Mucosa of stomach (tissue), 1 donor: ENCODE results near the gene LRRC41.
"Not testable (repeated sequence)": the region's sequence is repeated elsewhere in the genome, so short reads cannot be mapped to it uniquely, and the experiment has no call there.

ENCODE experiments used
- H3K27me3 ChIP-seq: one replicate; pipeline ENCODE4 v1.7.0; 2013; ENCODE audit warnings: mild to moderate bottlenecking, low read length; ENCODE audit not compliant: control insufficient read depth, insufficient read depth
- H3K36me3 ChIP-seq: one replicate; pipeline ENCODE4 v1.7.0; 2013; ENCODE audit warnings: low read length; ENCODE audit not compliant: control insufficient read depth, insufficient read depth
- H3K4me1 ChIP-seq: one replicate; pipeline ENCODE4 v1.7.0; 2013; ENCODE audit warnings: mild to moderate bottlenecking, low read length; ENCODE audit not compliant: control insufficient read depth, insufficient read depth
- H3K4me3 ChIP-seq: one replicate; pipeline ENCODE4 v1.7.0; 2013; ENCODE audit warnings: low read length
- H3K9ac ChIP-seq: one replicate; pipeline ENCODE4 v1.7.0; 2013; ENCODE audit warnings: mild to moderate bottlenecking, low read length, moderate library complexity
- H3K9me3 ChIP-seq: one replicate; pipeline ENCODE4 v1.7.0; 2013; ENCODE audit warnings: mild to moderate bottlenecking, low read length, moderate library complexity; ENCODE audit not compliant: control insufficient read depth
- donor health status: Pancreatic carcinoma.

The LRRC41 gene

GRCh38 chr1:46246136-46246535 is 57.3 kb downstream of the LRRC41 start:
- not testable (repeated sequence) for H3K9me3 ChIP-seq, H3K27me3 ChIP-seq, H3K9ac ChIP-seq, H3K36me3 ChIP-seq, H3K4me3 ChIP-seq
- peaks cover 11% of the 10 kb centered on the region for H3K4me1 ChIP-seq

- Histone ChIP-seq H3K4me3 (no peak overlapping the region), H3K9me3 (no peaks in the 10 kb centered on the region), H3K27me3 (no peaks in the 10 kb centered on the region), H3K4me1 (peaks cover 11% of the 10 kb centered on the region), H3K36me3 (no peaks in the 10 kb centered on the region), H3K9ac (no peak overlapping the region)
Observed at GRCh38 chr1:46244656-46245371, 58.6 kb downstream of the LRRC41 start.

- H3K9ac ChIP-seq, H3K27me3 ChIP-seq, H3K9me3 ChIP-seq, H3K36me3 ChIP-seq, H3K4me3 ChIP-seq: not testable (repeated sequence)
- peaks cover 11% of the 10 kb centered on the region for H3K4me1 ChIP-seq
Observed at GRCh38 chr1:46243831-46244230, 59.6 kb downstream of the LRRC41 start.

- no peak overlapping the region for H3K4me3 ChIP-seq
- H3K9me3 ChIP-seq, result no peaks in the 10 kb centered on the region
- peaks cover 7% of the 10 kb centered on the region for H3K4me1 ChIP-seq
- no peaks in the 10 kb centered on the region for H3K36me3 ChIP-seq
- no peaks in the 10 kb centered on the region for H3K27me3 ChIP-seq
- H3K9ac ChIP-seq, result no peak overlapping the region
Observed at GRCh38 chr1:46242918-46243317, 60.5 kb downstream of the LRRC41 start.

- not testable (repeated sequence) for H3K27me3 ChIP-seq, H3K36me3 ChIP-seq, H3K9me3 ChIP-seq, H3K4me1 ChIP-seq, H3K9ac ChIP-seq, H3K4me3 ChIP-seq
Observed at GRCh38 chr1:46241733-46242132, 61.7 kb downstream of the LRRC41 start.

- not testable (repeated sequence) for H3K27me3 ChIP-seq, H3K9me3 ChIP-seq, H3K36me3 ChIP-seq, H3K4me3 ChIP-seq, H3K4me1 ChIP-seq, H3K9ac ChIP-seq
Observed at GRCh38 chr1:46238865-46239264, 64.6 kb downstream of the LRRC41 start.

- Histone ChIP-seq H3K9ac (no peak overlapping the region), H3K4me3 (no peak overlapping the region), H3K27me3 (no peaks in the 10 kb centered on the region), H3K9me3 (no peaks in the 10 kb centered on the region), H3K4me1 (no peaks in the 10 kb centered on the region), H3K36me3 (no peaks in the 10 kb centered on the region)
Observed at GRCh38 chr1:46236882-46237281, 66.5 kb downstream of the LRRC41 start.

- not testable (repeated sequence) for H3K9me3 ChIP-seq, H3K27me3 ChIP-seq, H3K36me3 ChIP-seq, H3K4me3 ChIP-seq, H3K9ac ChIP-seq, H3K4me1 ChIP-seq
Observed at GRCh38 chr1:46231231-46231630, 72.2 kb downstream of the LRRC41 start.
